ENCODE results near the gene RAB6A. TPM values are rescaled to one million over a fixed set of nuclear protein-coding genes. Genes with fewer than 3 reads are reported as not detected.

RAB6A gene
- 10 to 100 TPM; 82.1 to 83.8 TPM for total RNA-seq

GRCh38 chr11:73760679-73761402, at the start of gene RAB6A:
TSS of gene RAB6A (minus strand) at chr11:73761074. CDS start at chr11:73760635, 439 bp downstream.
- Mint-ChIP-seq H3K4me3 (peak within 1 kb of the TSS; percentile 86), H3K27ac (peak within 1 kb of the TSS; percentile 91), H3K9me3 (no peaks in the 10 kb centered on the region), H3K27me3 (peaks cover 6% of the 10 kb centered on the region), H3K36me3 (ENCODE audit: low read depth) (peaks cover 13% of the 10 kb centered on the region), H3K4me1 (peaks cover 30% of the 10 kb centered on the region)
- peak; percentile 100 for DNase-seq
- CTCF ChIA-PET = interaction anchor here (0.9 to 8.7 kb wide), 6 partner anchors 17 to 171 kb away, joined by 3 to 70 read pairs (median 4); partner anchors contain the start of gene MRPL48
- POLR2A ChIA-PET = interaction anchor here (0.8 to 2.6 kb wide), 3 partner anchors 17 to 27 kb away, joined by 4 to 12 read pairs (median 6); partner anchors contain the start of gene MRPL48

GRCh38 chr11:73810637-73811036, 49.8 kb upstream of the RAB6A start:
- no peaks in the 10 kb centered on the region for H3K27me3 Mint-ChIP-seq
- H3K27ac Mint-ChIP-seq = no peak overlapping the region
- peaks cover 18% of the 10 kb centered on the region for H3K36me3 Mint-ChIP-seq (ENCODE audit: low read depth)
- H3K4me1 Mint-ChIP-seq = no peaks in the 10 kb centered on the region
- ChIA-PET CTCF (interaction anchor here (0.5 kb wide), 1 partner anchor 74 kb away, joined by 3 read pairs; no protein-coding TSS in a partner anchor), POLR2A (no interaction called here)
- H3K4me3 Mint-ChIP-seq = no peak overlapping the region
- no peak for DNase-seq
- H3K9me3 Mint-ChIP-seq = no peaks in the 10 kb centered on the region

- Mint-ChIP-seq H3K4me3 (no peak overlapping the region), H3K4me1 (peaks cover 1% of the 10 kb centered on the region), H3K36me3 (ENCODE audit: low read depth) (peaks cover 20% of the 10 kb centered on the region), H3K9me3 (no peaks in the 10 kb centered on the region), H3K27ac (no peak overlapping the region), H3K27me3 (no peaks in the 10 kb centered on the region)
- CTCF ChIA-PET = no interaction called here
- DNase-seq = no peak
- POLR2A ChIA-PET = no interaction called here
Measured at GRCh38 chr11:73808052-73808451, 47.2 kb upstream of the RAB6A start.

GRCh38 chr11:73804712-73805111, 43.8 kb upstream of the RAB6A start:
- peaks cover 1% of the 10 kb centered on the region for H3K4me1 Mint-ChIP-seq
- no peaks in the 10 kb centered on the region for H3K27me3 Mint-ChIP-seq
- H3K4me3 Mint-ChIP-seq = no peak overlapping the region
- no peak for DNase-seq
- ChIA-PET CTCF (no interaction called here), POLR2A (no interaction called here)
- no peaks in the 10 kb centered on the region for H3K9me3 Mint-ChIP-seq
- no peak overlapping the region for H3K27ac Mint-ChIP-seq
- H3K36me3 Mint-ChIP-seq (ENCODE audit: low read depth) = peaks cover 16% of the 10 kb centered on the region

GRCh38 chr11:73801136-73801535, 40.3 kb upstream of the RAB6A start:
- CTCF ChIA-PET = no interaction called here
- DNase-seq = no peak
- Mint-ChIP-seq H3K4me1 (peaks cover 1% of the 10 kb centered on the region), H3K27ac (no peak overlapping the region), H3K36me3 (ENCODE audit: low read depth) (peaks cover 6% of the 10 kb centered on the region), H3K27me3 (no peaks in the 10 kb centered on the region), H3K4me3 (no peak overlapping the region), H3K9me3 (no peaks in the 10 kb centered on the region)
- POLR2A ChIA-PET = no interaction called here

- ChIA-PET POLR2A (no interaction called here), CTCF (interaction anchor here (0.7 to 1.3 kb wide), 3 partner anchors 8 to 40 kb away, joined by 3 read pairs; no protein-coding TSS in a partner anchor)
- no peak for DNase-seq
- H3K9me3 Mint-ChIP-seq = no peaks in the 10 kb centered on the region
- no peak overlapping the region for H3K4me3 Mint-ChIP-seq
- no peaks in the 10 kb centered on the region for H3K27me3 Mint-ChIP-seq
- H3K27ac Mint-ChIP-seq = no peak overlapping the region
- peaks cover 1% of the 10 kb centered on the region for H3K4me1 Mint-ChIP-seq
- peaks cover 2% of the 10 kb centered on the region for H3K36me3 Mint-ChIP-seq (ENCODE audit: low read depth)
Measured at GRCh38 chr11:73800276-73800806, 39.5 kb upstream of the RAB6A start.

GRCh38 chr11:73797457-73797856, 36.6 kb upstream of the RAB6A start:
- POLR2A ChIA-PET = interaction anchor here (0.7 kb wide), 1 partner anchor 204 kb away, joined by 3 read pairs; no protein-coding TSS in a partner anchor
- CTCF ChIA-PET = interaction anchor here (0.9 to 1.1 kb wide), 2 partner anchors 9 to 12 kb away, joined by 3 to 4 read pairs; partner anchors contain the start of gene MRPL48
- H3K4me1 Mint-ChIP-seq = no peaks in the 10 kb centered on the region

GRCh38 chr11:73795925-73796632, 35.2 kb upstream of the RAB6A start:
- no peak overlapping the region for H3K4me3 Mint-ChIP-seq
- no peaks in the 10 kb centered on the region for H3K27me3 Mint-ChIP-seq
- no peaks in the 10 kb centered on the region for H3K9me3 Mint-ChIP-seq
- ChIA-PET CTCF (no interaction called here), POLR2A (no interaction called here)
- H3K27ac Mint-ChIP-seq = no peak overlapping the region
- no peak for DNase-seq
- H3K4me1 Mint-ChIP-seq = no peaks in the 10 kb centered on the region
- peaks cover 3% of the 10 kb centered on the region for H3K36me3 Mint-ChIP-seq (ENCODE audit: low read depth)

More at GRCh38 chr11:73797457-73797856, 36.6 kb upstream of the RAB6A start:
- no peak for DNase-seq
- Mint-ChIP-seq H3K27ac (no peak overlapping the region), H3K4me3 (no peak overlapping the region), H3K36me3 (ENCODE audit: low read depth) (peaks cover 3% of the 10 kb centered on the region), H3K27me3 (no peaks in the 10 kb centered on the region), H3K9me3 (no peaks in the 10 kb centered on the region)

GRCh38 chr11:73792584-73792983, 31.7 kb upstream of the RAB6A start:
- H3K9me3 Mint-ChIP-seq = no peaks in the 10 kb centered on the region
- POLR2A ChIA-PET = no interaction called here
- no peak overlapping the region for H3K27ac Mint-ChIP-seq
- no peak for DNase-seq
- H3K27me3 Mint-ChIP-seq = no peaks in the 10 kb centered on the region
- CTCF ChIA-PET = no interaction called here
- H3K4me3 Mint-ChIP-seq = no peak overlapping the region
- H3K36me3 Mint-ChIP-seq (ENCODE audit: low read depth) = peaks cover 3% of the 10 kb centered on the region
- peaks cover 12% of the 10 kb centered on the region for H3K4me1 Mint-ChIP-seq

- Mint-ChIP-seq H3K27ac (no peak overlapping the region), H3K27me3 (no peaks in the 10 kb centered on the region), H3K4me1 (peaks cover 25% of the 10 kb centered on the region), H3K36me3 (ENCODE audit: low read depth) (peaks cover 3% of the 10 kb centered on the region), H3K4me3 (peak overlapping the region; percentile 96), H3K9me3 (no peaks in the 10 kb centered on the region)
- CTCF ChIA-PET = interaction anchor here (1.6 to 2.2 kb wide), 2 partner anchors 8 to 10 kb away, joined by 4 to 7 read pairs; no protein-coding TSS in a partner anchor
- DNase-seq = no peak
- POLR2A ChIA-PET = no interaction called here
Measured at GRCh38 chr11:73789279-73789670, 28.4 kb upstream of the RAB6A start.

- Mint-ChIP-seq H3K9me3 (no peaks in the 10 kb centered on the region), H3K27ac (peak within 1 kb of the TSS; percentile 99), H3K36me3 (ENCODE audit: low read depth) (no peaks in the 10 kb centered on the region), H3K4me1 (peaks cover 26% of the 10 kb centered on the region), H3K4me3 (peak within 1 kb of the TSS; percentile 96), H3K27me3 (no peaks in the 10 kb centered on the region)
- POLR2A ChIA-PET = interaction anchor here (1.0 to 1.5 kb wide), 2 partner anchors 9 to 27 kb away, joined by 4 to 6 read pairs; partner anchors contain the start of gene RAB6A
- DNase-seq = peak; percentile 89
- CTCF ChIA-PET = interaction anchor here (1.1 to 2.2 kb wide), 4 partner anchors 8 to 27 kb away, joined by 4 to 7 read pairs (median 6); partner anchors contain the start of gene RAB6A
Measured at GRCh38 chr11:73787643-73788558, 27.0 kb upstream of the RAB6A start, which contains the start of gene MRPL48. TSS of gene MRPL48 (plus strand) at chr11:73787874. CDS start at chr11:73787972, 98 bp downstream.

All from activated CD4-positive, alpha-beta T cell treated with anti-CD3 and anti-CD28 coated beads, Interleukin-2, amount 10 ng/mL, durations not matched to agents 7 days and 5 days (primary cell).